Natural killer cell (primary cell): ENCODE measurements around the gene RGR. TPM values are rescaled to one million over a fixed set of nuclear protein-coding genes. Genes with fewer than 3 reads are reported as not detected.
"Not testable (repeated sequence)": the region's sequence is repeated elsewhere in the genome, so short reads cannot be mapped to it uniquely, and the experiment has no call there.

ENCODE experiments used
- ATAC-seq, 3 donors: fragments of 150-1000 bp in 2 of 3; fragments of 200-7000 bp in 1 of 3; cut with Tn5 transposase; 1 replicate in 1 of 3; 2 replicates in 2 of 3; pipeline ENCODE4 v1.10.0; 2021; ENCODE audit warnings: mild to moderate bottlenecking in 2 of 3, moderate library complexity in 2 of 3
- DNase-seq, 2 donors: peaks; one replicate each; pipeline versions ENCODE4 v3.0.0 to v3.0.0-alpha.2; 2013 to 2021; ENCODE audit warnings: mixed read lengths in 1 of 2
- H3K27ac ChIP-seq: one replicate; pipeline ENCODE4 v1.5.1; 2013; ENCODE audit warnings: mild to moderate bottlenecking, low read length
- H3K27me3 ChIP-seq: one replicate; pipeline ENCODE4 v1.6.1; 2013; ENCODE audit warnings: low read length; ENCODE audit not compliant: control insufficient read depth, insufficient read depth
- H3K36me3 ChIP-seq: one replicate; pipeline ENCODE4 v1.6.1; 2013; ENCODE audit warnings: low read length; ENCODE audit not compliant: control insufficient read depth, insufficient read depth
- H3K4me1 ChIP-seq: one replicate; pipeline ENCODE4 v1.6.1; 2013; ENCODE audit warnings: low read length; ENCODE audit not compliant: control insufficient read depth, insufficient read depth
- H3K4me3 ChIP-seq: one replicate; pipeline ENCODE4 v1.5.1; 2013; ENCODE audit warnings: low read length
- H3K9me3 ChIP-seq: one replicate; pipeline ENCODE4 v1.6.1; 2013; ENCODE audit warnings: low read length; ENCODE audit not compliant: control insufficient read depth, insufficient read depth
- H3K27ac Mint-ChIP-seq, 2 donors: one replicate each; pipeline ENCODE4 v1.8.0; 2022; ENCODE audit warnings: mild to moderate bottlenecking in 2 of 2, mixed read lengths in 2 of 2, moderate library complexity in 1 of 2
- H3K27me3 Mint-ChIP-seq, 2 donors: one replicate each; pipeline ENCODE4 v1.8.0; 2022; ENCODE audit warnings: low read depth in 2 of 2, mixed read lengths in 2 of 2
- H3K36me3 Mint-ChIP-seq: one replicate; pipeline ENCODE4 v1.8.0; 2022; ENCODE audit warnings: mixed read lengths
- H3K4me1 Mint-ChIP-seq, 2 donors: one replicate each; pipeline ENCODE4 v1.8.0; 2022; ENCODE audit warnings: mixed read lengths in 2 of 2
- H3K4me3 Mint-ChIP-seq: one replicate; pipeline ENCODE4 v1.8.0; 2022; ENCODE audit warnings: mild to moderate bottlenecking, moderate library complexity, mixed read lengths
- H3K9me3 Mint-ChIP-seq, 2 donors: one replicate each; pipeline ENCODE4 v1.8.0; 2022; ENCODE audit warnings: mixed read lengths in 2 of 2
- WGBS: methylation state at CpG from one replicate; pipeline ENCODE4 v1.1.7; 2013; ENCODE audit warnings: missing lambda C conversion rate; ENCODE audit not compliant: insufficient coverage; 5-methylcytosine and 5-hydroxymethylcytosine counted together
- intact Hi-C: fragments of 100-400 bp; cut with micrococcal nuclease; formaldehyde crosslinking; loops from one replicate; pipeline ENCODE4 v1.14.2; 2022
- total RNA-seq, 4 donors: library from RNA; stranded (reverse); fragments of 120-200 nt in 1 of 4; gene quantifications; one replicate each; pipeline versions ENCODE4 v1.2.3 to v1.2.4, GENCODE V29; 2013 to 2022
- TF ChIP-seq, protein P1 (sequence below): fragments of 200-600 bp; IDR thresholded peaks from one replicate; pipeline ENCODE4 v1.8.0; 2022; ENCODE audit warnings: antibody characterized with exemption

Gene RGR
- total RNA-seq, 3 donors from 2014 or later (not counting 1 experiment from before 2014, with no cell fraction given) = not detected

DNA sequence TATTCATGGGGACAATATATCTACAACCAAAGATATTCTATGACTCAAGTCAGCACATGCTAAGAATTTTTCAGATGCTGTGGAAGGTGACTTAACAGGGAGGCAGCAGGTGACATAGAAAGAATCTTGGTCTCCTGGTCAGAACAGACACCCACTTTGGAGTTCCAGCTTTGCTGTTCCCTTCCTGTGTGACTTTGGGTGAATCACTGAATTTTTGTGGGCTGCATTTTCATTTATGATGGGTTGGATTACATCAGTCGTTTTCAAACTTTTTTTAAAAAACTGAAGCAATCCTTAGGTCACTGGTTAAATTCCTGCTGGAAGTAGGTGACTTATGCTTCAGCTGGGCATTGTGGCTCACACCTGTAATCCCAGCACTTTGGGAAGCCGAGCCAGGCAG is 24.9 kb downstream of the RGR start:
- H3K9me3 ChIP-seq = no peaks in the 10 kb centered on the region
- Mint-ChIP-seq H3K9me3 (no peaks in the 10 kb centered on the region), H3K27me3 (peaks cover 11% of the 10 kb centered on the region in 2 donors), H3K4me1 (peaks cover 7 to 11% of the 10 kb centered on the region in 2 donors), H3K36me3 (no peaks in the 10 kb centered on the region), H3K4me3 (no peak overlapping the region), H3K27ac (no peak overlapping the region)
- 68% methylated on average over 2 of the region's 2 CpGs for WGBS
- H3K27me3 ChIP-seq = peaks cover 2% of the 10 kb centered on the region
- no peak overlapping the region for H3K27ac ChIP-seq
- intact Hi-C loops = loop anchor here (5.0 kb wide), 2 partner anchors 63 to 83 kb away; no protein-coding TSS in a partner anchor
- H3K36me3 ChIP-seq = no peaks in the 10 kb centered on the region
- H3K4me3 ChIP-seq = no peak overlapping the region
- H3K4me1 ChIP-seq = peaks cover 2% of the 10 kb centered on the region
- ATAC-seq (no peak), DNase-seq (no peak)
- TF ChIP-seq, protein P1, sequence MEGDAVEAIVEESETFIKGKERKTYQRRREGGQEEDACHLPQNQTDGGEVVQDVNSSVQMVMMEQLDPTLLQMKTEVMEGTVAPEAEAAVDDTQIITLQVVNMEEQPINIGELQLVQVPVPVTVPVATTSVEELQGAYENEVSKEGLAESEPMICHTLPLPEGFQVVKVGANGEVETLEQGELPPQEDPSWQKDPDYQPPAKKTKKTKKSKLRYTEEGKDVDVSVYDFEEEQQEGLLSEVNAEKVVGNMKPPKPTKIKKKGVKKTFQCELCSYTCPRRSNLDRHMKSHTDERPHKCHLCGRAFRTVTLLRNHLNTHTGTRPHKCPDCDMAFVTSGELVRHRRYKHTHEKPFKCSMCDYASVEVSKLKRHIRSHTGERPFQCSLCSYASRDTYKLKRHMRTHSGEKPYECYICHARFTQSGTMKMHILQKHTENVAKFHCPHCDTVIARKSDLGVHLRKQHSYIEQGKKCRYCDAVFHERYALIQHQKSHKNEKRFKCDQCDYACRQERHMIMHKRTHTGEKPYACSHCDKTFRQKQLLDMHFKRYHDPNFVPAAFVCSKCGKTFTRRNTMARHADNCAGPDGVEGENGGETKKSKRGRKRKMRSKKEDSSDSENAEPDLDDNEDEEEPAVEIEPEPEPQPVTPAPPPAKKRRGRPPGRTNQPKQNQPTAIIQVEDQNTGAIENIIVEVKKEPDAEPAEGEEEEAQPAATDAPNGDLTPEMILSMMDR = no peak

DNA sequence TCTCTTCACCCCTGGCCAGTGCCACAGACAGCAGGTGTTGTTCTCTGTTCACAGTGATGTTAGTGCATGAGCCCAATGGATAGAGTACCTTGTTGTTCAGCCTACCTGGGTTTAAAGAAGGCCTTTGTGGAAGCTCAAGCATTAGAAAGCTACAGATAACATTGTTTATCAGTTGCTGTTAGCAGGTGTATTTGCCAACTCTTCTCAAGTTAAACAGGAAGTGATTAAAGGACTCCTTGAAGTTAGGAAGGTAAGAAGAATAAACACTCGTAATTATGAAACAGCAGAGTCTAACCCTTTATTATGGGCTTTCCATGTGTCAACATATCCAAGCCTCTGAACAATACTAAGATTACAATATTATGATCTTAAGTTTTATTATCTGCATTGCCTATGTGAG is 25.9 kb downstream of the RGR start:
- Histone ChIP-seq H3K4me3 (no peak overlapping the region), H3K9me3 (no peaks in the 10 kb centered on the region), H3K4me1 (no peaks in the 10 kb centered on the region), H3K27me3 (peaks cover 2% of the 10 kb centered on the region), H3K36me3 (no peaks in the 10 kb centered on the region), H3K27ac (no peak overlapping the region)
- no peaks in the 10 kb centered on the region for H3K9me3 Mint-ChIP-seq
- no CpG with 5 or more reads among the region's 1 CpG for WGBS
- H3K27me3 Mint-ChIP-seq = peaks cover 10 to 11% of the 10 kb centered on the region in 2 donors
- H3K4me3 Mint-ChIP-seq = no peak overlapping the region
- H3K27ac Mint-ChIP-seq = no peak overlapping the region
- DNase-seq (no peak), ATAC-seq (no peak)
- TF ChIP-seq, protein P1 = no peak
- no peaks in the 10 kb centered on the region for H3K36me3 Mint-ChIP-seq
- intact Hi-C loops = no loop called here
- peaks cover 5 to 9% of the 10 kb centered on the region in 2 donors for H3K4me1 Mint-ChIP-seq

DNA sequence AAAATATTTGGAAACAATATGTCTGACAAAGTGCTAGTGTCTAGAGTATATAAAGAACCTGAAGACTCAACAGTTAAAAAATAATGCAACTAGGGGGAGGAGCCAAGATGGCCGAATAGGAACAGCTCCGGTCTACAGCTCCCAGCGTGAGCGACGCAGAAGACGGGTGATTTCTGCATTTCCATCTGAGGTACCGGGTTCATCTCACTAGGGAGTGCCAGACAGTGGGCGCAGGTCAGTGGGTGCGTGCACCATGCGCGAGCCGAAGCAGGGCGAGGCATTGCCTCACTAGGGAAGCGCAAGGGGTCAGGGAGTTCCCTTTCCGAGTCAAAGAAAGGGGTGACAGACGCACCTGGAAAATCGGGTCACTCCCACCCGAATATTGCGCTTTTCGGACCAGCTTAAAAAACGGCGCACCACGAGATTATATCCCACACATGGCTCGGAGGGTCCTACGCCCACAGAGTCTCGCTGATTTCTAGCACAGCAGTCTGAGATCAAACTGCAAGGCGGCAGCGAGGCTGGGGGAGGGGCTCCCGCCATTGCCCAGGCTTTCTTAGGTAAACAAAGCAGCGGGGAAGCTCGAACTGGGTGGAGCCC is 35.1 kb downstream of the RGR start:
- H3K4me3 ChIP-seq, H3K9me3 Mint-ChIP-seq, H3K4me3 Mint-ChIP-seq, H3K4me1 Mint-ChIP-seq, H3K27me3 ChIP-seq, ATAC-seq, H3K27ac ChIP-seq, intact Hi-C loops, DNase-seq, H3K9me3 ChIP-seq, H3K36me3 ChIP-seq, H3K27ac Mint-ChIP-seq, H3K36me3 Mint-ChIP-seq, H3K4me1 ChIP-seq: not testable (repeated sequence)
- WGBS = 83% methylated on average over 20 of the region's 31 CpGs
- H3K27me3 Mint-ChIP-seq = peaks cover 19 to 43% of the 10 kb centered on the region in 2 donors

DNA sequence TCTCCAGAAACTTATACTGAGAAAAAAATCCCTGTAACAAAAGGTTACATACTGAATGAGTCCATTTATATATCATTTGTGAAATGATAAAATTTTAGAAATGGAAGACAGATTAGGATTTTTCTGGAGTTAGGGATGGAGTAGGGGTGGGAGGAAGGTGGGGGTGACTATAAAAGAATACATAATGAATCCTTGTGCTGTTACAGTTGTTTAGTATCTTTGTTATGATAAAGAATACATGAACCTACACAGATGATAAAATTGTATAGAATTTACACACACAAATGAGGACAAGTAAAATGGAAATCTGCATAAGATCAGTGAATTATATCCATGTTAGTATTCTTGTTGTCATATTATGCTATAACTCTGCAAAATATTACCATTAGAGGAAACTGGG is 41.8 kb downstream of the RGR start:
- intact Hi-C loops = no loop called here

More for the DNA sequence above, 41.8 kb downstream of the RGR start:
- Histone ChIP-seq H3K9me3 (no peaks in the 10 kb centered on the region), H3K4me1 (no peaks in the 10 kb centered on the region), H3K27ac (no peak overlapping the region), H3K27me3 (no peaks in the 10 kb centered on the region), H3K4me3 (no peak overlapping the region), H3K36me3 (no peaks in the 10 kb centered on the region)
- no peak overlapping the region for H3K27ac Mint-ChIP-seq
- DNase-seq (no peak), ATAC-seq (no peak)
- H3K4me3 Mint-ChIP-seq = no peak overlapping the region
- no peaks in the 10 kb centered on the region for H3K4me1 Mint-ChIP-seq
- no peaks in the 10 kb centered on the region for H3K36me3 Mint-ChIP-seq
- H3K27me3 Mint-ChIP-seq = peaks cover 11 to 13% of the 10 kb centered on the region in 2 donors
- no peaks in the 10 kb centered on the region for H3K9me3 Mint-ChIP-seq
- TF ChIP-seq, protein P1 = no peak
